Measurements from ENCODE around the gene HTR1E.
"Not testable (repeated sequence)": the region's sequence is repeated elsewhere in the genome, so short reads cannot be mapped to it uniquely, and the experiment has no call there.

HTR1E gene, protein sequence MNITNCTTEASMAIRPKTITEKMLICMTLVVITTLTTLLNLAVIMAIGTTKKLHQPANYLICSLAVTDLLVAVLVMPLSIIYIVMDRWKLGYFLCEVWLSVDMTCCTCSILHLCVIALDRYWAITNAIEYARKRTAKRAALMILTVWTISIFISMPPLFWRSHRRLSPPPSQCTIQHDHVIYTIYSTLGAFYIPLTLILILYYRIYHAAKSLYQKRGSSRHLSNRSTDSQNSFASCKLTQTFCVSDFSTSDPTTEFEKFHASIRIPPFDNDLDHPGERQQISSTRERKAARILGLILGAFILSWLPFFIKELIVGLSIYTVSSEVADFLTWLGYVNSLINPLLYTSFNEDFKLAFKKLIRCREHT

DNA sequence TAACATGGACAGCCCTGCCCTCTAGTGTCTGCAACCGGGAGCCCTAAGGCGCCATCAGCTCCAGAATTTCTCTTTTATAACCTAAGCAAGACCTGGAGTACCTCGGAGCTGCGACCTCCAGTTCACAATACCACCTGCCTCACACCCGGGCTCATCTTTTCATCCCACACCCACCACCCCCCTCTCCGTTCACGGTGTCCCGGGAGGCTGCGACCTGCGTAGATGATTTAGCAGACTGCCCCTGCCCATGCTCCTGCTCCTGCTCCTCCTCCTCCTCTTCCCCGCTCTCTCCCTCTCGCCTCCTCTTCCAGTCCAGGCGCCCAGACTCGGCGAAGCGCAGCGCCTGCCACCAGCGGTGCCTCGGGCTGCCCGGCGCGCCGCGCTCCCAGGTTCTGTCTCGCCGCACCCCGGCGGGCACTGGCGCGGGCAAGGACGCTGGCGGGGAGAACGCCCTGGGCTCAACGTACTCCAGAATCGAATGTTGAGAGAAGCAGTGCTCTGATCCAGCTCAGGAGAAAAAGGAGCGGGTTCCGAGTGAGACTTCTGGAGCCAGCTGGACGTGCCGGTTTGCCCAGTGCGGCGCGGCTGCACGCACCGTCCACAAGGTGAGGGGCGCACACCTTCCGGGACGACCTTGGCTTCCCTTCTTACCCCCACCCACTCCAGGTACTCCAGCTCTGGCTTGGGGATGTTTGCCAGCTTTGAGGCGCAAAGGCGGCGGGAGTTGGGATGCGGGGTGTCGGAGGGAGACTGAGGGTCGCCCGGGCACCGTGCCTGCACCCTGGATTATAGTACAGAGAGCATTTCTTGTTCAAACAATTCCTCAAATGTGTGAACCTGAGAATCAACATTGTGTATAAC, at the start of gene HTR1E:
HTR1E (plus strand) TSS at position 310 of the 861 bp plus-strand sequence. CDS start 77,807 bp downstream, outside the sequence.
- DNase-seq (ENCODE audit: low spot score): no peak

DNA sequence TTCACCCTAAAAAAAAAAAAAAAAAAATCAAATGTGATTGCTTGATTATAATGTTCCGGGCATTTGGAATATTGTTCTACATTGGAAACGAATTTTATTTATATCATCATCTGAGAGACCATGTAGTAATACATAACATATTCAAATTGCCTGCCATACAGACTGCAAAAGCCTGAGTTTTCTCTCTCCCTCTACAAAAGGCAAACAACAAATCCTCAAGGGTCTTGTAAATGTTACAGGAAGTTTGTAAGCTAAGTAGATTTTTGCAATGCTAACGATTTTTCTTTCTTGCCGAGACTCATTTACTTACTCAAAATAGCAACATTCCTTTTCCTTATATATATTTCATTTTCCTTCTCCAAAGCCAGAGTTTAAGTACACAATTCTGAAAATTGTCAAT, 49.0 kb upstream of the HTR1E start:
- no peak for DNase-seq (ENCODE audit: low spot score)

DNA sequence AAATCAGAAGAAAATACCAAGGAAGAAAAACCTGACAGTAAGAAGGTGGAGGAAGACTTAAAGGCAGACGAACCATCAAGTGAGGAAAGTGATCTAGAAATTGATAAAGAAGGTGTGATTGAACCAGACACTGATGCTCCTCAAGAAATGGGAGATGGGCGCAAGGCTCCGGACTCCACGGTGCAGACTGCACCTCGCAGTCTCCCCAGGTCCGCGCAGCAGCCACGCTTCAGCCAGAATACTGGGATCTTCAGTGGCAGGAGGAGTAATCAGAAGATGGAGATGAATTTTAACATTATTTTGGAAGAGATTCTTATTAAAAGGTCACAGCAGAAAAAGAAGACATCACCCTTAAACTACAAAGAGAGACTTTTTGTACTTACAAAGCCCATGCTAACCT, 40.1 kb upstream of the HTR1E start:
- not testable (repeated sequence) for DNase-seq (ENCODE audit: low spot score)

DNA sequence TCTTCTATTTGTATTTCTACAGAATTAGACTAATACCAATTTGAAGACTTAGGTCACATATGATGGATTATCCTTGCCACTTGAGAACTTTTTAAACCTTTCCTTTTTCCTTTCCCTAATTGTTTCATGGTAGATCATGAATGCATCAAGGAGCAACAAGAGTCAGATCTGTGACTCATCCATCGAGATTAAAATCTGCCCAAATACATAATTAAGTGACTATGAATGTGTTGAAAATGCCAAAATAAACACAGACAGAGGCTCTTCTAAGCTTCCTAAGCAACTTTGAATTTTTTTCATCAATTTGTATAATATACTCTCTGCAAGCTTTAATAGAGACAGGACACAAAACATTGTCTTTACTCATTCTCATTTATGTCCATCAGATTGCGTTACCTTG, 23.5 kb upstream of the HTR1E start:
- DNase-seq (ENCODE audit: low spot score): no peak

DNA sequence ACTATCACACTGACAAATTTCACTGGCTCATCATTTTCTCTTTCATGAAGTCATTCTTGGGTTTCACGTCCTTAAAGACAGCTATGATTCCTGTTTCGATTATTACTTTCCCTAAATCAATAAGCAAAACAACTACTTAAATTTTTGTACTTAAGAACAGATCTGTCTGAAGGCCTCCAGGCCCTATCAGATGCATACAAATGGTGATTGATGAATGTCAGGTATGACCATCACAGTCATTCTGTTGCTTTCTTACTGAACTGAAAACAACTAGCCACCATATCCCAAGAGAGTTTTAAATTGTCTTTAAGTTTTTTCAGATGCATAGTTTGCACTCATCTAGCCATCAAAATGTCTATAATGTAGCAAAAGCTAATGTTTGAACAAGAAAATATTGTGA, 20.9 kb upstream of the HTR1E start:
- DNase-seq (ENCODE audit: low spot score): no peak

DNA sequence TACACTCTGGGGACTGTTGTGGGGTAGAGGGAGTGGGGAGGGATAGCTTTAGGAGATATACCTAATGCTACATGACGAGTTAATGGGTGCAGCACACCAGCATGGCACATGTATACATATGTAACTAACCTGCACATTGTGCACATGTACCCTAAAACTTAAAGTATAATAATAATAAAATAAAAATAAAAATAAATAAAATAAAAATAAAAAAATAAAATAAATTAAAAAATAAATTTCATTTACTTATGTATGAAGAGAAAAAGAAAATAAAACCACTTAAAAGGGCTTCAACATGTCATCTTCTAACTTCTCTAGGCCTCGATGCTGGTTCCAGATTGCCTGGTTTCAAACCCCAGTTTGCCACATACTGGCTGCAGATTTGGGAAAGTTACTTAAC, 10.2 kb upstream of the HTR1E start:
- DNase-seq (ENCODE audit: low spot score): not testable (repeated sequence)

DNA sequence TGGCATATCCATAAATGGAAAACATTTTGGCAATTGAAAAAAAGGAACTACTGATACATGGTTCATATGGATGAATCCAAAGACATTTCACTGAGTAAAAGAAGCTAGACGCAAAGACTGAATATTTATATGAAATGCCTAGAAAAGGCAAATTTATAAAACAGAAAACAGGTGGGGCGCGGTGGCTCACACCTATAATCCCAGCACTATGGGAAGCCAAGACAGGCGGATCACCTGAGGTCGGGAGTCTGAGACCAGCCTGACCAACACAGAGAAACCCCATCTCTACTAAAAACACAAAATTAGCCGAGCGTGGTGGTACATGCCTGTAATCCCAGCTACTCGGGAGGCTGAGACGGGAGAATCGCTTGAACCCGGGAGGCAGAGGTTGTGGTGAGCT, 9.5 kb upstream of the HTR1E start:
- DNase-seq (ENCODE audit: low spot score): not testable (repeated sequence)

DNA sequence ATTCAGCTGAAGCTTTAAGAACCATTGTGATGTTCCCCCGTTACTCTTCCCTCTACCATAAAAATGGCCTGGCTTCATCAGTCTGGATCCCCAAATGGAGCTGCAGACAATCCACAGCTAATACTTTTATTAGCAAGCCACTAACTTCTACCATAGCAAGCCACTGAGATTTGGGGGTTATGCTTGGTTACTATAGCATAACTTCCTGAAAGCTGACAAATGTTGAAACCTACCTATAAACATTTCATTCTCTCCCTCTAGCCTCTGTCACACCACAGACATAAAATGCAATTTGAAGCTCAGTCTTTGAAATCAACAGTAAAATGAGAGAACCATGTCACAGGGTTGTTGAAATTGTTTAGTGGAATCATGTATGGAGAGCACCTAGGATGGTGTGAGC, 3.0 kb upstream of the HTR1E start:
- DNase-seq (ENCODE audit: low spot score): no peak

DNA sequence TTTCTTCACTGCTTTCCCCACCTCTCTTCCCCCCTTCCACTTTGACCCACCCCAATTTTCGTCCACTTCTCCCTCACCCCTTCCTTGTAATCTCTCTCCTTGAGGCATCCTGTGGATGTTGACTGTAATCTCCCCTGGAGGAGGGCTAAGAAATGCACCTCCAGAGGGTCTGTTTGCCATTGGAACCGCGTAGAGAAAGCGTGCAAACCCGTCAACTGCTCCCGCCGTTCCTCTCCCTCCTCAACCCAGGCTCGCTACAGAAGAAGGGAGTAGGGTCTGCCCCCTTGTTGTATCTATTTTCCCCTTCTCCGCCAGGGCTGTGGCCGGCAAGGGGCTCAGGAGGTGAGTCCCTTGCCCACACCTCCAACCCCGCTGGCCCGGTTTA, 502 bp upstream of the HTR1E start:
- DNase-seq (ENCODE audit: low spot score): no peak

DNA sequence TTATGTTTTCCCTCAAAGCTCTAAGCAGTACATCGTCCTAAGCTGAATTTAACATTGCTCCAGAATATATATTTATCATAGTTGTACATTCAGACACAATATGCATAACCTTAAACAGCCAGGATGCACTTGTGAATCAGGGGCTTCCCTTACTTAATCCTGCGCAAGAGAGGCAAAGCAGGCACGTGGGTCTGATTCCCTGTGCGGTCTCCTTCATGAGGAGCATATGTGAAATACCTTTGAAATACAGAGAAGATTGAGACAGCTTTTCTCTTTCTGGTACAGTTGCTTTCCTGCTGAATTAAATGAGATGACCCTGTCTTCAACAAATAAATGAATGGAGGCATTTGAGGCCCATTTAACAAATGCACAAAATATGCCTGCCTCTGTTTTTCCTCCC, 1.5 kb downstream of the HTR1E start:
- no peak for DNase-seq (ENCODE audit: low spot score)

DNA sequence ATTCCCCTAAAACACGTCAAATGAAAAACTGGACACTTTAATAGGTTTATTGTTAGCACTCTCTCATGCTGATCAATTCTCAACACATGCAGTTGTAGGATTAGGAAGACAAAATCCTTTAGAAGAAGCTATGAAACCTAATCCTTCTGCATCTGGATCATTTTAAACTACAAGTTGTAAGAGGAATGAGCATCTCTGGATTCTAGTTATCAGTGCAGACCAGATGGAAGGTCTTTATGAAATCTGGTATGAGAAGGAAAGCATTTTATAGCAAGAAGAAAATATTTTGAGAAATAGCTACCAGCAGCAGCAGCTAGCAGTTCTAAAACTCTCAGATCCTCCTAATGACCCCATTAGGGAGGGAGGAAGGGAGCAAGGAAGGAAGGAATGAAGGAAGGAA, 4.1 kb downstream of the HTR1E start:
- no peak for DNase-seq (ENCODE audit: low spot score)

DNA sequence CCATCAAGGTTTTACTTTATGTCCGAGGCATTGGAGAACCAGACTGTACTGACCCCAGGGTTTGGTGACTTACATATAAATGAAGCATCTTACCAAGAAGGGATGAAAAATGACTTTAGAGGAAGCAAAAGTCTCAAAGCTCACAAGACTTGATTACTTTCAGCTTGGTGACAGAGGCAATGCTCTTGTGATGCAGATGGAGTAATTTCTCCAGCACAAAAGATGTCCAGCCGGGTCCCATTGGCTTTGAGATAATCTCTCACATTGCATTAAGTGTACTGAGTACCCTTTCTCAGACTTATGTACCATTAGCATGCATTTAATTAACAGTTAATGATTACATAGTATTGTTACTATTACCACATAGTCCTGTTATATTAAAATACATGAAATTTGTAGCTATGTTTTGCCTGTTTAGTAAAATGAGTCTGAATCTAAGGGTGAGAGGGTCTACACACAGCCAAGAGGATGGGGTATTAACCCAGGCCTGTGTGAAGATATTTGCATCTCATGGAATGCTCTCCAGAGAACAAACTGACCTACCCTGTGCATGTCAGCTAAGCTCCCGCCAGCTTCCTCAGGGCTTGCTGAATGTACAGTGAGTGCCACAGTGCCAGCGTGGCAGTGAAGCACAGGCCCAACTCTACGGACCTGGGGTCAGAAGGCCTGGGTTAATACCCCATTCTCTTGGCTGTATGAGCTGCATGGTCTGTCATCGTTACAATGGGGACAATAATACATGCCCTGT, 5.6 kb downstream of the HTR1E start:
- no peak for DNase-seq (ENCODE audit: low spot score)

DNA sequence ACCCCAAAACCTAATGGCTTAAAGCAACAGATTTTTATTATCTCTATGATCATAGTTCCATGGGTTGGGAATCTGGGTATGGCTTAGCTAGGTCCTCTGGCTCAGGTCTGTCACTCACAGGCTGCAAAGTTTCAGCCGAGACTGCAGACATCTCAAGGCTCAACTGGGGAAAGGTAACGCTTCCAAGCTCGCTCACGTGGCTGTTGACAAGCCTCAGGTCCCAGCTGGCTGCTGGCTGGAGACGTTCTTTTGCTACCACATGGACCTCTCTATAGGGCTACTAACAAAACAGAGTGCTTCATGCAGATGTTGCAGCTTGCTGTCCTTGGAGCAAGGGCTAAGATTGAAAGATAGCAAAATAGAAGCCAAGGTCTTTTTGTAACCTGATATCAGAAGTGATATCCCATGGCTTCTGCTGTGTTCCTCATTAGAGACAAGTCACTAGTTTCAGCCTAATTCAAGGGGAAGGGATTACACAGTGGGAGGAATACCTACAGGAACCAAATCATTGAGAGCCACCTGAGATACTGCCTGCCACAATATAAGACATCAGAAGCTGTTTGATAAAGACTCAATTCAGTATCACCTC, 6.6 kb downstream of the HTR1E start:
- no peak for DNase-seq (ENCODE audit: low spot score)

DNA sequence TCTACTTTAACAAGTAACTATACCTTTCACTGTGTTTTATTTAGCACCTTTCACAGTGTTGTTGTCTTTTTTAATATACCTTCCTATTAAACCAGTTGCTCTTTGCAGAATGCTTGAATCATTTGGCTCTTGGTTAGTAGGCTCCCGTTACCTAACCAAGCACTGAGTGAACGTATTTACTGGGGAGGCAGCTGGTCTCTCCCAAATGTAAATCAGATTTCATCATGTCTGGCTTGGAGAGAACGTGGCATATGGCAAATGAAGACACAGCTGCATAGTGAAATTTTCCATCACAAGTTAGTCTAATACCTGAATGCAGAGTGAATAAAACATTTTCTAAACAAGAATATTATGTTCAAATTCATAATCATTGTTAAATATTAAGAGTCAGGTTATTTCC, 12.4 kb downstream of the HTR1E start:
- DNase-seq (ENCODE audit: low spot score): no peak

DNA sequence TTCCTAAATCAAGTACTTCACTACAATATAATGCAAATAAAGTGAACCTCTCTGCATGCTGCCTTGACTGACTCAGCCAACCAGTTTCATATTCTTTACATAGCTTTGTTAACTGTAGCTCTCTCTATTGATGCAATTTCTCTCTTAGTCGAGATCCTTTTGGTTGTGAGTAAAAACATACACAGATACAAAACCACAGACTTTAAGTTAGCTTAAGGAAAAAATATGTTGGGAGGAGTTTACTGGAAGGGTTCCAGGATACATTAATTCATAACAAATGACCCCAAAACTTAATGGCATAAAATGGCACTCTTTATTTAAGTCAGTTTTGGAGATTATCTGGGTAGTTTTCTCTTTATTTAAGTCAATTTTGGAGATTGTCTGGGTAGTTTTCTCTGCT, 15.7 kb downstream of the HTR1E start:
- DNase-seq (ENCODE audit: low spot score): no peak

DNA sequence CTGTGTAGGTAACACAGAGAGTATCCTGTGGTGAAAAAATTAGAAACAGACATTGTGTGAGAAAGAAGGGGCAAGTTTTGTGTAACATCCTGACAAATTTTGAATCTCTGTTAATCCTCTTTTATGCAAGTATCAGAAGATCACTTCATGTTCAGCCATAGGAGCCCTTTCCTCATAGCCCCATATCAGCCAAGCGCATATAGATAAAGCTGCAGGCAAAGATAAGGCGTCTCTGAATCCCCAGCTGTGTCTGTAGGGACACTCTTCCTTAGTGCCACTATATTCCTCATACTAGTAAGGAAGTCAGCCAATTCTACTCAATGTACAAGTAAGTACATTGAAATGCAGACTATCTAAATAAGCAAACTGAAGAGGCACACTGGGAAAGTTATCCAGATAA, 22.3 kb downstream of the HTR1E start:
- DNase-seq (ENCODE audit: low spot score): no peak

DNA sequence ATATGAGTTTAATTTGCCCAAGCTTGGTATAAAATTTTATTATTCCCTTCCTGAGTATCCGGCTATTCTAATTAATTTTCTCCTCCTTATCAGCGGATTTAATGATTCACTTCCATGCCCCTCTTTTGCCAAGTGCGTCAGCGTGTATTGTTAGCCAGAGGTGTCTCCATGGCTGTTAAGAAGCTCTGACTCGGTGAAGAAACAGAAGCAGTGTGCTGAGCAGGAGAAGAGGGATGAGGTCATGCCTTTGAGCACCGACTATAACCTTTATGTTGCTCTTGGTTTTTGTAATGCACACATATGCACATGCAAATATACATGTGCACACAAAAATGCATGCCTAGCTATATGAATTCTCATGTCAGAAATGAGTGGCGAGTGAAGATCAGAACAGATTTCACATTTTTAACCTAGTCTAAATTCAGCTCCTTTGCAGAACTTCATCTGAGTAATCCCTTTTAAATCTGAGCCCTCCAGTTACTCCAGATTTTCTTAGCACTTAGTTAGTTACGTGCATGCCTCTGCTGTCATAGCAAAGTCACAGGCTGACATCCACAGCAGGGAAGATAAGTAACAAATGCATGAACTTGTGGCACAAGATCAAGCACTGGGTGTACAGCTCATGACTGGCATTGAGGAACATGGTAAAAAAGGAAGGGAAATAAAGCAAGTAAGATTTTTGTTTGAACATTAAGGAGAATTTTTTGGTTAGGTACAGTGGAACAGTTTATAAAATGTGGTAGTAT, 24.3 kb downstream of the HTR1E start:
- no peak for DNase-seq (ENCODE audit: low spot score)

DNA sequence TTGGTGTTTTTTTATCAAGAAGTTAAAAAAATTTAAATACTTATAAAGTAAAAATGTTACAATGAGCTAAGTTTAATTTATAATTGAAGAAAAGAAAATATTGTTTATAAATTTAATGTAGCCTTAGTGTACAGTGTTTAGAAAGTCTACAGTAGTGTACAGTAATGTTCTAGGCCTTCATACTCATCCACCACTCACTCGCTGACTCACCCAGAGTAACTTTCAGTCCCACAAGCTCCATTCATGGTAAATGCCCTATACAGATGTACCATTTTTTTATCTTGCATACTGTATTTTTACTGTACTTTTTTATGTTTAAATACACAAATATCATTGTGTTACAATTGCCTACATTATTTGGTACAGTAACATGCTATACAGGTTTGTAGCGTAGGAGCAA, 26.0 kb downstream of the HTR1E start:
- DNase-seq (ENCODE audit: low spot score): no peak

DNA sequence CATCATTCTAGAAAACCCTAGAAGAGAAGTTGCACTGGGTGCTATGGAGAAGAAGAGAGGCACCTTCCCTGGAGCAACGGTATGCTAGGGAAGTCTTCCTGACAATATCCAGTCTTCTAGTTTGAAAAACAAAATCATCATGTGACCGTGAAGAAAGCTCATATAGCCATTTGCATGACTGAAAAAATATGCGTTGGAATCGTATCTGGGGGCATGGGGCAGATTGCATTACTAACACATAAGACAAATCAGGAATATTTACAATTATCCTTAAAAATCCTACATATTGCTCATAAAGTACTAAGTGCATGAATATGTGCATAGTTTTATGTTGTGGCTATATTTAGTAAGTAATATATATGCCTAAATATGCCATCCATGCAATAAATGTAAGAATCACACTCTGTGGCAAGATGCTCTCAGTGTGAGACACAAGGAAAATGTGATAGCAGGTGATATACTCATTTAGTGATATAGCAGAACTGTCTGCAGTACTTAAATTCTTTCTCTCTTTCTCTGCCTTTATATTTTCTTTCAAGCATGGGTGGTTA, 26.8 kb downstream of the HTR1E start:
- DNase-seq (ENCODE audit: low spot score): no peak

DNA sequence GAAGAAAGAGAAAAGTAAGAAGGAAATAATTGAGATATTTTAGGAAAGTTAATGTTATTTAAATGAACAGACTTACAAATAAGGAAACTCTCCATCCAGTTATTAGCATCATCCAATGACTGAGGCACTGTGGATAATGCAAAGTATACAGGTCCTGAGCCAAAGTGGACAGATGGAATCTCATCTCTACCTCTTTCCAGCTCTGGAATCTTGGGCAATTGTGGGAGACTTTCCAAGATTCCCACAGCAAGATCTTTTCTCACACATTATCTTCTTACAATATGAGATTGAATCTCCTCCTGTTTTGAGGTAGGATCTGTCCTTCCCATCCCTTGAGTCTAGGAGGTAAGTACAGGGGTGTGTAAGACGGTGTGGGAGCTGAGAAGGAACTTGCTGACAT, 28.9 kb downstream of the HTR1E start:
- no peak for DNase-seq (ENCODE audit: low spot score)

DNA sequence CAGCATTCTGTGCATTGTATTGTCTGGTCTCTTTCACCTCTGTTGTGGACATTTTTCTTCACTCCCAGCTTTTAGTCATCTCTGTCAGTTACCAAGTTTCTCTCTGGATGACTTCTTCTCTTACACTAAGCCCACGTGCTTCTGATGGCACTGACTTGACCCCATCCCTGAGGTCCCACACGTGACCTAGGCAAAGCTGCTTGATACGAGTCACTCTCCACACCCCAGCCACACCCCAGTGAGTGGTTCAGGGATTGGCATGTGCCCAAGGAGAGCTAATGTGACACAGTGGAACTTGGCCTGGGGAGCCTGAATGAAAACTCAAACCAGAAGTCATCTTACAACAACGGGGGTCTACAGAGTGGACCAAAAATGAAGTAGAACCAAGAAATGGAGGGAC, 32.2 kb downstream of the HTR1E start:
- no peak for DNase-seq (ENCODE audit: low spot score)
